ENCODE data around the gene PDK2. TPM values are rescaled to one million over a fixed set of nuclear protein-coding genes. Genes with fewer than 3 reads are reported as not detected.

PDK2 gene
- total and polyA plus RNA-seq, 10 of the 15 experiments (the other 5 are each of a cell fraction or from before 2014, with no cell fraction given) = 0.98 to 22.6 (median 12.3) TPM

GRCh38 chr17:50151937-50152547 is 56.9 kb downstream of the PDK2 start (continued):
- TF ChIP-seq ZBTB11 (CRISPR knock-in tag; IDR thresholded peaks at IDR 0.05) (no peak), IKZF2 (IDR thresholded peaks at IDR 0.05) (peak; percentile 98), ASH2L (IDR thresholded peaks at IDR 0.05; ENCODE audit: borderline replicate concordance, low read depth) (no peak), LARP7 (IDR thresholded peaks at IDR 0.05) (no peak), RAD51 (IDR thresholded peaks at IDR 0.05) (no peak), MEF2A (IDR thresholded peaks at IDR 0.05; ENCODE audit: insufficient read depth, low read depth, low read length) (0 out of 2 replicates have a peak, but pooled peaks have one; percentile 19), IKZF1 (conservative IDR thresholded peaks at IDR 0.05) (peak; percentile 97), TCF12 (IDR thresholded peaks at IDR 0.05; ENCODE audit: low read depth, low read length) (peak; percentile 94), ATF2 (IDR thresholded peaks at IDR 0.05; ENCODE audit: low read length) (no peak), CHD2 (IDR thresholded peaks at IDR 0.05; ENCODE audit: borderline replicate concordance, low read depth, low read length) (peak; percentile 73), GABPA (IDR thresholded peaks at IDR 0.05; ENCODE audit: low read depth) (no peak), MXI1 (IDR thresholded peaks at IDR 0.05; ENCODE audit: low read depth, low read length) (0 out of 2 replicates have a peak, but pooled peaks have one; percentile 41), FOS (IDR thresholded peaks at IDR 0.05; ENCODE audit: borderline replicate concordance, extremely low read depth, insufficient read length) (no peak), ZNF622 (IDR thresholded peaks at IDR 0.05) (no peak), ETV6 (conservative IDR thresholded peaks at IDR 0.05 in 1 of 2, IDR thresholded peaks at IDR 0.05 in 1 of 2; ENCODE audit: borderline replicate concordance in 1 of 2, low read depth in 1 of 2) (no peak; a peak in 1 of 4 replicates), NR2C2 (IDR thresholded peaks at IDR 0.05; ENCODE audit: borderline replicate concordance, control insufficient read depth, insufficient read length, low read depth) (no peak), NFYA (IDR thresholded peaks at IDR 0.05; ENCODE audit: borderline replicate concordance, low read depth, low read length) (no peak), POLR2AphosphoS2 (IDR thresholded peaks at IDR 0.05; ENCODE audit: low read depth, low read length) (no peak), HDAC2 (IDR thresholded peaks at IDR 0.05) (no peak), MYB (IDR thresholded peaks at IDR 0.05; ENCODE audit: borderline replicate concordance, low read depth, low read length) (no peak), PAX8 (IDR thresholded peaks at IDR 0.05) (no peak), BCL3 (IDR thresholded peaks at IDR 0.05; ENCODE audit: borderline replicate concordance, insufficient read depth, low read depth, low read length, poor library complexity, severe bottlenecking) (peak; percentile 23)
- TF ChIP-seq, protein P1, sequence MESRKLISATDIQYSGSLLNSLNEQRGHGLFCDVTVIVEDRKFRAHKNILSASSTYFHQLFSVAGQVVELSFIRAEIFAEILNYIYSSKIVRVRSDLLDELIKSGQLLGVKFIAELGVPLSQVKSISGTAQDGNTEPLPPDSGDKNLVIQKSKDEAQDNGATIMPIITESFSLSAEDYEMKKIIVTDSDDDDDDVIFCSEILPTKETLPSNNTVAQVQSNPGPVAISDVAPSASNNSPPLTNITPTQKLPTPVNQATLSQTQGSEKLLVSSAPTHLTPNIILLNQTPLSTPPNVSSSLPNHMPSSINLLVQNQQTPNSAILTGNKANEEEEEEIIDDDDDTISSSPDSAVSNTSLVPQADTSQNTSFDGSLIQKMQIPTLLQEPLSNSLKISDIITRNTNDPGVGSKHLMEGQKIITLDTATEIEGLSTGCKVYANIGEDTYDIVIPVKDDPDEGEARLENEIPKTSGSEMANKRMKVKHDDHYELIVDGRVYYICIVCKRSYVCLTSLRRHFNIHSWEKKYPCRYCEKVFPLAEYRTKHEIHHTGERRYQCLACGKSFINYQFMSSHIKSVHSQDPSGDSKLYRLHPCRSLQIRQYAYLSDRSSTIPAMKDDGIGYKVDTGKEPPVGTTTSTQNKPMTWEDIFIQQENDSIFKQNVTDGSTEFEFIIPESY (IDR thresholded peaks at IDR 0.05) = no peak
